ENCODE measurements around the gene DLL3.

Gene DLL3

GRCh38 chr19:39483141-39483540 lies 15.6 kb upstream of the DLL3 start:
- no peak for DNase-seq (ENCODE audit: low read depth, low spot score)

- no peak for DNase-seq (ENCODE audit: low read depth, low spot score)
Measured at GRCh38 chr19:39489756-39490155, 9.0 kb upstream of the DLL3 start.

GRCh38 chr19:39492225-39492624 lies 6.5 kb upstream of the DLL3 start:
- no peak for DNase-seq (ENCODE audit: low read depth, low spot score)

GRCh38 chr19:39492788-39493187 lies 6.0 kb upstream of the DLL3 start:
- DNase-seq (ENCODE audit: low read depth, low spot score), result no peak

GRCh38 chr19:39494661-39495060 lies 4.1 kb upstream of the DLL3 start:
- no peak for DNase-seq (ENCODE audit: low read depth, low spot score)

- DNase-seq (ENCODE audit: low read depth, low spot score), result no peak
Measured at GRCh38 chr19:39496063-39496462, 2.7 kb upstream of the DLL3 start.

GRCh38 chr19:39497701-39497995 lies 1.1 kb upstream of the DLL3 start:
- no peak for DNase-seq (ENCODE audit: low read depth, low spot score)

- no peak for DNase-seq (ENCODE audit: low read depth, low spot score)
Measured at GRCh38 chr19:39497996-39498797, 550 bp upstream of the DLL3 start.

- no peak for DNase-seq (ENCODE audit: low read depth, low spot score)
Measured at GRCh38 chr19:39499932-39500331, 1.2 kb downstream of the DLL3 start.

- DNase-seq (ENCODE audit: low read depth, low spot score), result no peak
Measured at GRCh38 chr19:39500543-39500942, 1.8 kb downstream of the DLL3 start.

- no peak for DNase-seq (ENCODE audit: low read depth, low spot score)
Measured at GRCh38 chr19:39501340-39501739, 2.6 kb downstream of the DLL3 start.

GRCh38 chr19:39502640-39503417 lies 4.1 kb downstream of the DLL3 start:
- DNase-seq (ENCODE audit: low read depth, low spot score), result no peak

GRCh38 chr19:39506598-39506943 lies 7.8 kb downstream of the DLL3 start:
- no peak for DNase-seq (ENCODE audit: low read depth, low spot score)

GRCh38 chr19:39506944-39507714 lies 8.4 kb downstream of the DLL3 start:
- no peak for DNase-seq (ENCODE audit: low read depth, low spot score)

GRCh38 chr19:39507715-39508364 lies 9.1 kb downstream of the DLL3 start:
- no peak for DNase-seq (ENCODE audit: low read depth, low spot score)

GRCh38 chr19:39508629-39509028 lies 9.9 kb downstream of the DLL3 start:
- DNase-seq (ENCODE audit: low read depth, low spot score), result no peak

GRCh38 chr19:39509233-39509632 lies 10.5 kb downstream of the DLL3 start:
- no peak for DNase-seq (ENCODE audit: low read depth, low spot score)

- DNase-seq (ENCODE audit: low read depth, low spot score), result no peak
Measured at GRCh38 chr19:39512988-39513387, 14.2 kb downstream of the DLL3 start.

GRCh38 chr19:39514840-39515550 lies 16.2 kb downstream of the DLL3 start, which contains the start of gene SELENOV:
SELENOV (plus strand) TSS chr19:39515139; CDS start chr19:39515213, 74 bp downstream.
- no peak for DNase-seq (ENCODE audit: low read depth, low spot score)

GRCh38 chr19:39515551-39516191 lies 16.9 kb downstream of the DLL3 start:
- no peak for DNase-seq (ENCODE audit: low read depth, low spot score)

GRCh38 chr19:39516270-39516669 lies 17.5 kb downstream of the DLL3 start:
- no peak for DNase-seq (ENCODE audit: low read depth, low spot score)
